ENCODE results near the gene GON7. TPM values are rescaled to one million over a fixed set of nuclear protein-coding genes. Genes with fewer than 3 reads are reported as not detected.
A peak's percentile ranks its signal among the peaks of the same experiment; 100 is the strongest.
"Not testable (repeated sequence)": the region's sequence is repeated elsewhere in the genome, so short reads cannot be mapped to it uniquely, and the experiment has no call there.

The GON7 gene
- total RNA-seq, 2 experiments from 2014 or later: 16.0 to 18.2 TPM

DNA sequence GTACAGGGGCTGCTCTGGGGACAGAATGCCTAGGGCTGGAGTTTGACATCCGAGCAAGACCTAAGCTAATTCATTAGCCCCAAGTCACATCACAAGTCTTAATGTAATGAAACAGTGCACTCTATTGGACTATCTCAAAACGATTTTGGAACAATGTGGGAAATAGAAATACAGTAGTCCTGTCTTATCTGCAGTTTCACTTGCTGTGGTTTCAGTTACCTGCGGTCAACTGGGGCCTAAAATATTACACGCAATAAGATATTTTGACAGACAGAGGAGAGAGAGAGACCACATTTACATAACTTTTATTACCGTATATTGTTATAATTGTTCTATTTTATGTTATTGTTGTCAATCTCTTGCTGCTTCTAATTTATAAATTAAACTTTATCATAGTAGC is 43.3 kb downstream of the GON7 start:
- H3K9me3 Mint-ChIP-seq: no peaks in the 10 kb centered on the region
- DNase-seq: no peak
- ChIA-PET CTCF (interaction anchor here (1.3 kb wide), 1 partner anchor 50 kb away, joined by 6 read pairs; no protein-coding TSS in a partner anchor), POLR2A (no interaction called here)
- H3K4me3 Mint-ChIP-seq: no peak overlapping the region
- H3K27me3 Mint-ChIP-seq: no peaks in the 10 kb centered on the region
- H3K27ac Mint-ChIP-seq: no peak overlapping the region
- H3K4me1 Mint-ChIP-seq: no peaks in the 10 kb centered on the region
- no peaks in the 10 kb centered on the region for H3K36me3 Mint-ChIP-seq (ENCODE audit: low read depth)

DNA sequence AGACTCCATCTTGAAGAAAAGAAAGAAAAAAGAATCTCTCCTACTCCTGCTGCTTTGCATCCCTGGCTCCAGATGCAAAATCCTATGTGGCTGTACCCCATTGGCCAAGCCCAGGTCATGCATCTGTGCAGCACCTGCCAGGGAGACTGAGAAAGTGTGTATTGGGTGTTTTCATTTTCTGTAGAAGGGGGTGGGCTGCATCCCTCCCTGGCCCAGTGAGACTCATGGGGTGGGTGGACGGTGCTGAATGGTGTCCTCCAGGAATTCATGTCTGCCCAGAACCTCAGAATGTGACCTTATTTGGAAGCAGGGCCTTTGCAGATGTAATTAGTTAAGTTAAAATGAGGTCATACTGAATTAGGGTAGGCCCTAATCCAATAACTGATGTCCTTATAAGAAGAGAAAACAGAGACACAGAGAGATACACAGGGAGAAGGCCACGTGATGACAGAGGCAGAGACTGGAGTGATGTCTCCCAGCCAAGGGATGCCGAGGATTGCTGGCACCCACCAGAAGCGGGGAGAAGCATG is 45.4 kb downstream of the GON7 start:
- ChIA-PET CTCF (interaction anchor here (0.7 kb wide), 1 partner anchor 17 kb away, joined by 3 read pairs; no protein-coding TSS in a partner anchor), POLR2A (no interaction called here)
- Mint-ChIP-seq H3K4me3 (no peak overlapping the region), H3K9me3 (no peaks in the 10 kb centered on the region), H3K36me3 (ENCODE audit: low read depth) (no peaks in the 10 kb centered on the region), H3K4me1 (no peaks in the 10 kb centered on the region), H3K27me3 (peaks cover 2% of the 10 kb centered on the region), H3K27ac (no peak overlapping the region)
- DNase-seq: no peak

DNA sequence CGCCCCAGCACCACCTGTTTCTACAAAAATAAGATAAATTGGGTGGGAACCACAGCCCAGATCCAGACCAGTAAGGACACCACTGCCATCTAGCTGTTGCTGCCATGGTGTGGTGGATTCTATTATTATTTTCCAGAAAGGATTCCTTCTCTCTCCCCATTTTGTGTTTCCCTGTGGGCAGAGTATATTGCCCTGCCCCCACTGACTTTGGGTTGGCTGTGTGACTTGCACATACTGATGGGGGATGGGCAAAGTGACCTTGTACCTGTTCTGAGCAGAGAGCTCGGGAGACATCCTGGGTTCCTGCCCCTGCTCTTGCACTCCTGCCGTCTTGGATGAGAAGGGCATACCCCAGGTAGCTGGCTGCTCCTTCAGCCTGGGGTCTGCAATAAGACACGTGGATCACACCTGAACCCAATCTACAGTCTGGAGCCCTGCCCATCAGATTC is 46.5 kb downstream of the GON7 start:
- POLR2A ChIA-PET: no interaction called here
- Mint-ChIP-seq H3K9me3 (no peaks in the 10 kb centered on the region), H3K36me3 (ENCODE audit: low read depth) (no peaks in the 10 kb centered on the region), H3K4me1 (no peaks in the 10 kb centered on the region), H3K4me3 (no peak overlapping the region), H3K27ac (no peak overlapping the region), H3K27me3 (peaks cover 2% of the 10 kb centered on the region)
- CTCF ChIA-PET: interaction anchor here (0.7 to 1.8 kb wide), 4 partner anchors 9 to 47 kb away, joined by 3 to 9 read pairs (median 4); no protein-coding TSS in a partner anchor
- peak; percentile 28 for DNase-seq

DNA sequence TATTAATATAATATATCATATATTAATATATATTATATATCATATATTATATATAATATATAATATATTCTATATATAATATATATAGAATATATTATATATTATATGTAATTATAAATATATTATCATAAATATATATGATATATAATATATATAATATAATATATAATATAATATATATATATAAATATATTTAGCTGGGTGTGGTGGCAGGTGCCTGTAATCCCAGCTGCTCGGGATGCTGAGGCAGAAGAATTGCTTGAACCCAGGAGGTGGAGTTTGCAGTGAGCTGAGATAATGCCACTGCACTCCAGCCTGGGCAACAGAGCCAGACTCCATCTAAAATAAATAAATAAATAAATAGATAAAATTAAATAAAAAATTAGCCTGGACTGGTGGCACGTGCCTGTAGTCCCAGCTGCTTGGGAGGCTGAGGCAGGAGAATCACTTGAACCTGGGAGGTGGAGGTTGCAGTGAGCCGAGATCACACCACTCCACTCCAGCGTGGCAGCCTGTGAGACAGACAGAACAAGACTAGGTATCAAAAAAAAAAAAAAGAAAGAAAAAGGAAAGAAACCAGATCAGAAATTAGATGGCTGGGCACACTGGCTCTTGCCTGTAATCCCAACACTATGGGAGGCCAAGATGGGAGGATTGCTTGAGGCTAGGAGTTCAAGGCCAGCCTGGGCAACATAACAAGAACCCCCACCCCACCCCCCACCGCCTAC is 47.1 kb downstream of the GON7 start:
- H3K27ac Mint-ChIP-seq; H3K4me3 Mint-ChIP-seq; H3K4me1 Mint-ChIP-seq; POLR2A ChIA-PET; DNase-seq; H3K27me3 Mint-ChIP-seq; H3K9me3 Mint-ChIP-seq; H3K36me3 Mint-ChIP-seq (ENCODE audit: low read depth): not testable (repeated sequence)
- CTCF ChIA-PET: interaction anchor here (1.2 to 1.8 kb wide), 3 partner anchors 10 to 47 kb away, joined by 3 to 9 read pairs (median 5); no protein-coding TSS in a partner anchor

DNA sequence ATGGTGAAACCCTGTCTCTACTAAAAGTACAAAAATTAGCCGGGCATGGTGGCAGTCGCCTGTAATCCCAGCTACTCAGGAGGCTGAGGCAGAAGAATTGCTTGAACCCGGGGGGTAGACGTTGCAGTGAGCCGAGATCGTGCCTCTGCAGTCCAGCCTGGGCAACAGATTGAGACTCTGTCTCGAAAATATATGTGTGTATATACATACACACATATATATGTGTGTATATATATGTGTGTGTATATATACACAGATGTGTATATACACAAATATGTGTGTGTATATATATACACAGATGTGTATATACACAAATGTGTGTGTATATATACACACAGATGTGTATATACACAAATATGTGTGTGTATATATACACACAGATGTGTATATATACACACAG is 48.5 kb downstream of the GON7 start:
- H3K27ac Mint-ChIP-seq; POLR2A ChIA-PET; H3K4me1 Mint-ChIP-seq; H3K4me3 Mint-ChIP-seq; H3K36me3 Mint-ChIP-seq (ENCODE audit: low read depth); H3K9me3 Mint-ChIP-seq; DNase-seq; H3K27me3 Mint-ChIP-seq; CTCF ChIA-PET: not testable (repeated sequence)

DNA sequence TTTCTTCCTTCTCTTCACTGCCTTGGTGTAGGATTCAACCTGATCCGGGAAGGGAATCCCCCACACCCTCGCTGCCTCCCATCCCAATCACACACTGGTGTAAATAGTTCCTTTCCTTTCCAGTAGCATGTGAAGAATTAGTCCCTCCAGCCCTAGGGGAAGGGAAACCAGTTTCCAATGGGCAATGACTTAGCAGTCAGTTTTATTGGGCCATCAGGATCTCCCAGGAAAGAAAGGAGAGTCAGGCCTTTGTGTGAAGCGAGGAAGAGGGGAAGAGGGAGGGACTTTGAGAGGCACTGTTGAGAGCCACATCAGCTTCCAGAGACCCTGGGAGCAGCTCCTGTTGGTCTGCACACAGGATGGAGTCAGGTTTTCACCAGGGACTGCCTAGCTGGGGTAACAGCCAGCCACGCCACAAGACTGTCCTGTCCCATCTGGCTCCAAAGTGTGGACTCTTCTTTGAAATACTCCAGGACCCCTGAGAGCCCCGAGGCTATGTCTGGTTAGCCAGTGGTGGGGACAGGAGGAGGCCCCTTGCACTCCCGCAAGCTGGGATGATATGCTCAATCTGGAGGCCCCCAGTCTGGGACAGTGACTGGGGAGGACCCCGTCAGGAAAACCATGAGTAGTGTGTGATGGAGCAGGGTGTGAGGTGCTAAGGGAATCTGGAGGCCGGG is 50.0 kb downstream of the GON7 start:
- Mint-ChIP-seq H3K4me1 (no peaks in the 10 kb centered on the region), H3K36me3 (ENCODE audit: low read depth) (no peaks in the 10 kb centered on the region), H3K27ac (no peak overlapping the region), H3K27me3 (peaks cover 3% of the 10 kb centered on the region), H3K9me3 (no peaks in the 10 kb centered on the region), H3K4me3 (no peak overlapping the region)
- CTCF ChIA-PET: no interaction called here
- POLR2A ChIA-PET: no interaction called here
- DNase-seq: no peak

DNA sequence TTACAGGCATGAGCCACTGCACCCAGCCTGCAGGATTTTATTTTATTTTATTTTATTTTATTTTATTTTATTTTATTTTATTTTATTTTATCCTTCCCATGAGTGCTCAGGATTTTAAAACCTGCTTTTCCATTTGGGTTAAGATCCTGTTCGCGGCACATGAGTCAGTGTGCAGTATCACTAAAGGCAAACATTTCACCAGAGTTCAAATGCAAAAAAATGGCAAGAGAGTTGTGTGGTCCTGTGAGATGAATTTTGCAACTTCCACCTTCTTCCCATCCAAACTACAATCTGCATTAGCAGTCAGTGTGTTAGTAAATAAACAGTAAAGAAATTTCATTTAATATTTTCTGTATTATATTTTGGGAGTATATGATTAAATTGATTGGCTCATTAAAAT is 51.2 kb downstream of the GON7 start:
- Mint-ChIP-seq H3K27ac (no peak overlapping the region), H3K36me3 (ENCODE audit: low read depth) (no peaks in the 10 kb centered on the region), H3K27me3 (peaks cover 3% of the 10 kb centered on the region), H3K9me3 (no peaks in the 10 kb centered on the region), H3K4me1 (peaks cover 10% of the 10 kb centered on the region), H3K4me3 (no peak overlapping the region)
- DNase-seq: no peak
- CTCF ChIA-PET: no interaction called here
- POLR2A ChIA-PET: no interaction called here

DNA sequence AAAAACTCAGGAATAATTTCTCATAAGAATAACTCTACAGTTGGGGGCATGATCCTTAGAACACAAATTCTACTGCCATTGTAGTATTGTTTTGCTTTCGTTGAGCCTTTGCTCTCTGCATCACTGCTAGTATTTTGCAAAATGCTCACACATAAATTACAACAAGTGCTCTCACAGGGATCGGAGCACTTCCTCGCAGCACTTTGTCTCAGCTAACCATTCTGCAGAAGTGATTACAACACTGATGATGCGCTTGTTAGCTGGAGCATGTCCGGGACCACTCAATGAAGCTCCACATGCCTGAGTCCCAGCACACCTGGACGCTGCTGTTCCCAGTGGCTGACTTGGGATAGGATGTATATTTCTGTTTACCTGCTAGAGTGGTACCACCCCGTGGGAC is 53.7 kb downstream of the GON7 start:
- CTCF ChIA-PET: no interaction called here
- no peak overlapping the region for H3K4me3 Mint-ChIP-seq
- peaks cover 3% of the 10 kb centered on the region for H3K27me3 Mint-ChIP-seq
- peaks cover 18% of the 10 kb centered on the region for H3K4me1 Mint-ChIP-seq
- H3K9me3 Mint-ChIP-seq: no peaks in the 10 kb centered on the region
- DNase-seq: no peak
- no peak overlapping the region for H3K27ac Mint-ChIP-seq
- POLR2A ChIA-PET: no interaction called here
- H3K36me3 Mint-ChIP-seq (ENCODE audit: low read depth): no peaks in the 10 kb centered on the region

Other genes with a start within 250 kb of the GON7 start
- gene ITPK1, start 91.1 kb downstream of the GON7 start, total RNA-seq: 10 to 100 TPM; 59.3 to 62.3 TPM
- gene MOAP1, start 22.2 kb downstream of the GON7 start, total RNA-seq: 10 to 100 TPM; 23.1 to 24.6 TPM
- 1 to 10 TPM; 7.4 to 8.3 TPM for gene LYSET, start 21.7 kb downstream of the GON7 start, total RNA-seq
- gene UBR7, start 191 bp upstream of the GON7 start, total RNA-seq: 10 to 100 TPM; 43.5 to 47.7 TPM
- gene BTBD7, start 126.0 kb upstream of the GON7 start, total RNA-seq: 10 to 100 TPM; 13.4 to 16.8 TPM
- gene COX8C, start 140.1 kb upstream of the GON7 start, total RNA-seq: not detected
- gene UNC79, start 223.9 kb upstream of the GON7 start, total RNA-seq: under 1 TPM in 1 of 2 experiments, not detected in 1; 0.03 TPM

All from activated CD4-positive, alpha-beta memory T cell treated with anti-CD3 and anti-CD28 coated beads, Interleukin-2, amount 10 ng/mL, durations not matched to agents 7 days and 5 days (primary cell).